HG03571 (cell line): ENCODE results near the gene ADNP2.
A peak's percentile ranks its signal among the peaks of the same experiment; 100 is the strongest.
"Not testable (repeated sequence)": the region's sequence is repeated elsewhere in the genome, so short reads cannot be mapped to it uniquely, and the experiment has no call there.

Experiments used
- ATAC-seq: cut with Tn5 transposase; IDR thresholded peaks from one replicate; pipeline ENCODE4 v1.9.1; 2021; ENCODE audit not compliant: unreplicated experiment

The ADNP2 gene

GRCh38 chr18:80143881-80144280 is 34.8 kb downstream of the ADNP2 start:
- no peak for ATAC-seq

DNA sequence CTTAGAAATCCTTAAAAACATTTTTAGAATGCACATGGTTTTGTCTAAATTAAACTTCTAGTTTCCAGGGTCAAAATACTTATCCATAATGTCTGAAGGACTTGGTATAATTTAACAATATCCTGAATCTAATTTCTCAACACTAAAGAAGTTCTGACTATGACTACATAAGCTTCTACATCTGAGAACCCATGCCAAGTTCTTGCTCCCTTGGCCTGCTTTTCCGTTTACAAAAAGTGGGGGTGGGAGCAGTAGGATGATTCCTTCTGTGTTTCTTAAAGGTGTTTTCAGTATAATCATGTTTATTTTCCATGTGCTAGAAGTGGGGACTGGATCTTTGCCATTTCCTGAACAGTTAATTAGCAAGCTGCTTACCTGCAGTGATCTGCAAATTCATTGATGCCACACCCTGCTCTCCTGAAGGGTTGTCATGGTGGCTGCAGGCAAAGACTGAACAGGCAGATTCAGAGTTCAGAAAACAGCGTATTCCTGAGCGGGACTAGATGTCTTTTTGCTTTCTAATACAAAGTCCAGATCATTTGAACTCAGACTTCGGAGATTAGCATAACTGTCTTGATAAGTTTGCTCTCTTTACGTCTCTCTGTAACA is 36.2 kb downstream of the ADNP2 start:
- ATAC-seq: no peak

DNA sequence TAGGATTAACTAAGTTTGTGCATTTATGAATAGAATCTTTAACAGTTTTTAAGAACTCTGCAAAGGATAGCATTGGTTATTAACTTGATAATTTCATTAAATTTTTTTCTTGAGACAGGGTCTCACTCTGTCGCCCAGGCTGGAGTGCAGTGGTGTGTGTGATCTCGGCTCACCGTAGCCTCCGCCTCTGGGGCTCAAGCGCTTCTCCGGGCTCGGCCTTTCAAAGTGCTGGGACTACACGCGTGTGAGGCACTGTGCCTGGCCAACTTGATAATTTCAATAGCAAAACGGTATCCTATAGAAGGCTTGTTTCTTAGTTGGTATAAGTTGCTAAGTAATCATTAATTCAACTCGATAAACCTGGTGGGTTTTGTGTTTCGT is 38.0 kb downstream of the ADNP2 start:
- peak; percentile 37 for ATAC-seq

GRCh38 chr18:80147418-80148325 is 38.6 kb downstream of the ADNP2 start:
- ATAC-seq: peak; percentile 85

DNA sequence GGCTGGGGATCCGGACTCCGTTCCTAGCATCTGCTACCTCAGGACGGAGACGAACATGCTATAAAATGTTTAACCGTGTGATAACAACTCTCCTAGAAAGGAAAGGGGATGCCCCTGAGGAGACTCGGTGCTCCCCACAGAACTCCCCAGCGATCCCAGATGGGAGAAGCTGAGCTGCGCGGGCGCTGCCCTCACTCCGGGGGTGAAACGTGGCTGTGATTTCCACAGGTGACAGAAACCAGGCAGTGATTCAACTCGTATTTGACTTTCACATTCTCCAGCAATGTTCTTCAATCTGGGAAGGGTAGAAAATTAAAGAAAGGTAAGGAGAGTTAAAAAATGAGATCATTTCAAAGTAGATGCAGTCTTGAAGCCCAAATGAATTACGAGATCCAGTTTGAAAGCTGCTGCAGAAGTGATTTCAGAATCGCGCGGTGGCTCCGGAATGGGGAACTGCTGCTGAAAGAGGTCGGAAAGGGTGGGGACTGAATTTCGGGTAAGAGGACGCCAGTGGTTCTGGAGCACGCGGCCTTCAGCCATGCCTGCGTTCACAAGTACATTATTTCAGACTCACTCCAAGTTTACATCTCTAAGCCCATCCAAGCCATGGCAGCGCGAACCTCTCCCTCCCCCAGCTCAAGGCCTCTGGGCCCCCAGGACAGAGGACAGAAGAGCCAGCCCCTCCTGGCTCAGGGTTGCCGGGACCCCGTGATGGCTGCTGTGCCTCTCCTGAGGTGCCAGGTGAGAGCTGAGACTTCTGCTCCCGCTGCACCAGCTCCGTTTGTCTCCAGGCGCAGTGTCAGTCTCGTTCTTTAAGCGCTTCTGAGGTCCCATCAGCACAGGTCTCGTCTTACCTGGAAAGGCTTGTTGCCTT is 39.5 kb downstream of the ADNP2 start:
- no peak for ATAC-seq

- ATAC-seq: no peak
These were observed 40.6 kb downstream of the ADNP2 start for GRCh38 chr18:80149667-80150066.

- ATAC-seq: peak; percentile 54
These were observed 45.2 kb downstream of the ADNP2 start for GRCh38 chr18:80154293-80154692.

DNA sequence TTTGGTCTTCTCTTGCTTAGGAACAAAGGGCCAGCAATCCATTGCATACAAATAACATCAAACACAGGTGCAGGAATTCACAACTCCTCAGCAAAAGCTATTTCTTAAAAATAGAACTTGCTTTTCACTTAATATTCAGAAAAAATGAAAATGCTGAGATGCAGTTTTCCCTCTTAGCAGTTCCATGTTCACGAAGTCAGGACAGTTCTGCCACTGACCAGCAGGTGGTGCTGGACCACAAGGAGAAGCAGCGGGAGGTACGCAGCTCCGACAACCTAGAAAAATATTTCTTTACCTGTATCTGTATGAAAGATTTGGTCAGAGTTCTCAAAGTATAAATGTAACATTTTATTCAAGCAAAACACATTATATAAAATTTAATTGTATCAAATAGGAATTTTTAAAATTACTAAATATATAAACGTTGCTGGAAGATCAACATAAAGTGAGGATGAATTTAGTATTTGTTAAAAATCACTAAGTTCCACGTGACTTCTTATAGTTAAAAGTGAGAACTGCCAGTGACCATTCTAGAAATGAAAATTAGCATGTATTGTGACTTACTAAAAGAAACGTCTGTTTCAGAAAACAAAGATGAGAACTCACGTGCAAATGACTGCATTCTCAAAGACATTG is 48.8 kb downstream of the ADNP2 start:
- ATAC-seq: no peak

GRCh38 chr18:80158365-80158764 is 49.3 kb downstream of the ADNP2 start:
- ATAC-seq: no peak

- ATAC-seq: no peak
These were observed 50.9 kb downstream of the ADNP2 start for GRCh38 chr18:80159713-80160636.

DNA sequence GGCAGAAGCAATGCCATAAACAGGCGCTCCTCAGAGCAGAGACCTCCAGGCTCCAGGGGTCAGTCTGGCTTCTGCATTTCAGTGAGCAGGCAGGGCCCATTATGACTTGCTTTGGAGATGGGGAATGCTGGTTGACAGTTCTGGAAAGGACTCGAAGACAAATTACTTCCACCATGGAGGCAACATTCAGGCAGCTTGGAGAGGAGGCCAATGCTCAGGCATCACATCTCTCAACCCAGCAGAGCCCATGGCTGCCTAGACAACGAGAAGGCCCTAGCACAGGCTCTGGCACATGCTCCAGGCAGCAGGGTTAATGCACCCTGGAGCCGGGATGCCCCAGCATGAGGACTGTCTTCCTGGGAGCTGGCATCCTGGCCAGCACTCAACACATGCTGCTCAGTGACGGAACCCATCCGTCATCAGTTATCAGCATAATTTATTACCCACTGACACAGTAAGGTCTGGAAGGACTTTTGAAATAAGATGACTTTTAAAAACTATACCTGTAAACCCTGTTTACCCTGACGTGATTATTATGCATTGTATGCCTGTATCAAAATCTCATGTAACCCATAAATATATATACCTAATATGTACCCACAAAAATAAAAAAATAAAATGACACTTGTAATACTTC is 52.8 kb downstream of the ADNP2 start:
- no peak for ATAC-seq

DNA sequence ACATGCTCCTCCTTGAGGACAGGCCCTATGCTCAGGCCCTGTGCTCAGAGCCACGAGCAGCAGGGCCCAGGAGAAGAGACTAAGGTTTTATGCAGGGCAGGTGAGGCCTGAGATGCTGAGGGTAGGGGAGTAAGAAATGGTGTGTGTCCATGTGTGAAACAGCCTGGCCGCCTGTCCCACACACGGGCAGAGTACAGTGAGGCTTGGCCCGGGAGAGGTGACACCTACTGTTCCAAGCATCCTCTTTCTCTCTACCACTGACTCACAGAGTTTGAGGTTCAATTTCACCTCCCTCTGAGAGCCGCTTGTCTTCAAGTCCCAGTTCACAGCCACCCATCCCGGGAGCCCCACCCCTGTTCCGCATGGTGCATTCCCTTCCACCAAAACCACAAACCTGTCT is 54.1 kb downstream of the ADNP2 start:
- ATAC-seq: no peak

GRCh38 chr18:80164727-80165355 is 55.8 kb downstream of the ADNP2 start:
- not testable (repeated sequence) for ATAC-seq

DNA sequence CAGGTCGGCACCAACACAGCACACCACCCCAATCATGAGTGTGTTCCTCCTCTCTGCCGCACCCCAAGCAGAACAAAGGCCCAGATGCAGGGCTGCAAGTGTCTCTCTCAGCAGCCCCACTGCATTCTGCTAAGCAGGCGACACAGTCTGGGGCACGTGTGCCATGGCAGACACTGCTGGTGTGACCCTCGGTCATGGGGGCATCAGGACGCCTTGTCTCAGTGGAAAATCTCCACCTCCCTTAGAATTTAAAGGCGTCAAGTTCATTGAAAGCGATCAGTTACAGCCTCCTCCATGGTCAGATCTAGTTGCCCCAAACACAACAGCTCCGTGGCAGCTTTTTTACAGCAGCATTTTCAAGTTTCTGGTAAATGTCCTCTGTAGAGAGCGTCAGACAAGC is 57.2 kb downstream of the ADNP2 start:
- ATAC-seq: no peak

DNA sequence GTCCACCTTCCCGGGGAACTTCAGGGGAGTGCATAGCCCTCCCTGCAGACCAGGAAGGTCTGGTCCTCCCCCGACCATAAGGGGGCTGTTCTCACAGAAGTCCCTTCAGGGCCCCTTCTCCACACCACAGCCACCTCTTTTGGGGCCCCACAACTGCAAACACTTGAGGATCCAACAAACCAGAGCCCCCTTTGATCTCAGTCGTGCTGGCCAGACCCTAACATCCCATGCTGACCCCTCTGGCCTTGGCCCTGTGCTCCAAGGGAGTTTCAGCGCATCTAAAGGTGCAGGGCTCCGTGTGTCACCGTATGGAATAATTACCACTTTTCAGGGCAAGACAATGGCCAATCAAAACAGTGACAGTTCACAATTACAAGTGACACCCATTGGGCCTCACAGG is 57.7 kb downstream of the ADNP2 start:
- ATAC-seq: no peak

DNA sequence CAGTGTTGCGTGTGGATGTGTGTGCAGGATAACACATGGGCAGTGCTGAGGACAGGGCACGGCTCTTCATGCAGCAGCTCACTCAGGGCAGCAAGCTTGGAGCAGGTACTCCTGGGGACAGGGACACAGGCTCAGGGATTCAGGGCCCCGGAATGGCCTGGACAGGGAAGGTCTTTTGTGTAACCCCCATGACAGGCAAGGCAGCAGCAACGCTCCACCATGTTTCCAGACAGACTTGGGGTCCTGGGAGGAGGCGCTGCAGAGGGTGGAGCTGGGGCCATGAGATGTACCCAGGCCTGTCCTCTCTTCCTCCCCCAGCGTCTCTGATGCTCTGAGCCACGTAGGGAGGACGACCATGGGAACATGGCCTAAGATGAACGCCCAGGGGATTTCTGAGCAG is 58.3 kb downstream of the ADNP2 start:
- ATAC-seq: no peak

DNA sequence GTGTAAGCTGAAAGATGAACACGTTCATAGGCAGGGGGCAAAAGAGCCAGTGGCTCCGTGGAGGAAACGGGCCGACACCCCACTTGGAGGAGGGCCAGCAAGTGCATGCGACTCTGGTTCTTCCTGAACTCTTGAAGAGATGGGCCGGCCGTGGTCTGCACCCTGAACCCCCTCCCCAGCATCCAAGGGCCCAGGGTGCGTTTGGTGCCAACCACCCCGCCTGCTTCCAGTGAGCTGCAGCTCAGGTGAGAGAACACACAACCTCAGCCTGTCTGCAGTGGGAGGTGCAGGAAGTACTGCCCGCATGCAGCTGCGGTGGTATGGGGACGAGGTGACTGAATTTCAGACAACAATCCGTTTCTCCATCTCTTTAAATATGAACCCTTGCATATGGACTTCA is 58.9 kb downstream of the ADNP2 start:
- ATAC-seq: no peak

- ATAC-seq: no peak
These were observed 59.3 kb downstream of the ADNP2 start for GRCh38 chr18:80168346-80168745.

DNA sequence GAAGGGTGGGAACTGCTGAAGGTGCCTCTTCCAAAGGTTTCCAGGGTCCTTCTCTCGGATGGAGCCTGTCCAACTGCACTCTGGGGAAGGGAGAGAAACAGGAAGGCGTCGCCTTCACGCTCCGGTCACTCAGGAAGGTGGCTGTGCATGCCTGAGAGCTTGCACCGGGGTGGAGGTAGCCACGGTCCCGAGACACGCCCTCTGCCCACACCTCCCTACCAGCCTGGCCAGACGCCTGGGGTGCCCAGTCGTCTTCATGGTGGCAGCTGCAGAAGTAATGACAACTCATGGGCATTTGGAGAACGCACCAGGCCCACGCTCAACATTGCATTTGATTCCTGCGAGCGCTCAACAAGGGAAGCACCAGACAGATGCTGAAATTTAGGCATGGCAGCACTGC is 59.9 kb downstream of the ADNP2 start:
- no peak for ATAC-seq
